Measurements from ENCODE around the gene HS3ST5. TPM values are rescaled to one million over a fixed set of nuclear protein-coding genes. Genes with fewer than 3 reads are reported as not detected.

HS3ST5 gene
- total and polyA plus RNA-seq, 2 donors from 2014 or later = 0.09 TPM; not detected in 1

DNA sequence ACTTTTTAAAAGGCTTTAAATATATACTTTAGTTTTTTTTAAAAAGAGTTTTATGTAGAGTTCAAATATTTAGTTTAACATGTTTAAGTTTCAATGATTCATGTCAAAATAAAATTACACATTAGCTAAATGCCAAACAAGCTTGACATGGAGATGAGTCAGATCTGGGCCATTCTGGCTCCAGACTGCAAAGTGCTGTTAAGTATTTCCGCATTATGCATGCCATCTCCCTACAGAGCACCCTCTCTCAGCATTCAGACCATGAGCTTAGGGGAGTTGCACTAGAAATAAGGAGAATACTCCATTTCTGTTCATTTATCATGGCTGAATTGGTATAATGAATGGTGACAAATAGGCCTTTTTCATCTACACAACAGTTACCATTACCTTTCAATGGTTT lies 21.5 kb upstream of the HS3ST5 start:
- H3K9ac ChIP-seq (ENCODE audit: low read length in 3 of 3) = no peak overlapping the region
- no peaks in the 10 kb centered on the region for H3K36me3 ChIP-seq (ENCODE audit: control insufficient read depth in 2 of 3, insufficient read depth in 3 of 3, low read length in 3 of 3)
- H3K27ac ChIP-seq (ENCODE audit: low read depth in 2 of 2, low read length in 2 of 2) = no peak overlapping the region
- TF ChIP-seq CTCF (IDR thresholded peaks at IDR 0.05; ENCODE audit: borderline replicate concordance, extremely low read depth, insufficient read depth) = no peak
- no peak for DNase-seq
- intact Hi-C loops (cut with DNase I) = no loop called here
- H3K27me3 ChIP-seq (ENCODE audit: control insufficient read depth, insufficient read depth, low read length) = no peaks in the 10 kb centered on the region
- FAIRE-seq = no peak
- no peaks in the 10 kb centered on the region for H3K9me3 ChIP-seq (ENCODE audit: control insufficient read depth in 2 of 3, insufficient read depth in 1 of 3, low read length in 3 of 3)
- no peaks in the 10 kb centered on the region for H3K4me1 ChIP-seq (ENCODE audit: control insufficient read depth in 2 of 3, insufficient read depth in 2 of 3, low read depth in 1 of 3, low read length in 3 of 3)
- no peak overlapping the region for H3K4me3 ChIP-seq (ENCODE audit: low read length in 3 of 3)

- intact Hi-C loops (cut with DNase I) = no loop called here
- Histone ChIP-seq H3K4me3 (ENCODE audit: low read length in 3 of 3) (no peak overlapping the region), H3K27me3 (ENCODE audit: control insufficient read depth, insufficient read depth, low read length) (no peaks in the 10 kb centered on the region), H3K9ac (ENCODE audit: low read length in 3 of 3) (no peak overlapping the region), H3K9me3 (ENCODE audit: control insufficient read depth in 2 of 3, insufficient read depth in 1 of 3, low read length in 3 of 3) (no peaks in the 10 kb centered on the region), H3K36me3 (ENCODE audit: control insufficient read depth in 2 of 3, insufficient read depth in 3 of 3, low read length in 3 of 3) (no peaks in the 10 kb centered on the region), H3K27ac (ENCODE audit: low read depth in 2 of 2, low read length in 2 of 2) (no peak overlapping the region), H3K4me1 (ENCODE audit: control insufficient read depth in 2 of 3, insufficient read depth in 2 of 3, low read depth in 1 of 3, low read length in 3 of 3) (no peaks in the 10 kb centered on the region)
- FAIRE-seq = no peak
- DNase-seq = no peak
- TF ChIP-seq CTCF (IDR thresholded peaks at IDR 0.05; ENCODE audit: borderline replicate concordance, extremely low read depth, insufficient read depth) = no peak
Measured at GRCh38 chr6:114362957-114363356, 20.1 kb upstream of the HS3ST5 start.

DNA sequence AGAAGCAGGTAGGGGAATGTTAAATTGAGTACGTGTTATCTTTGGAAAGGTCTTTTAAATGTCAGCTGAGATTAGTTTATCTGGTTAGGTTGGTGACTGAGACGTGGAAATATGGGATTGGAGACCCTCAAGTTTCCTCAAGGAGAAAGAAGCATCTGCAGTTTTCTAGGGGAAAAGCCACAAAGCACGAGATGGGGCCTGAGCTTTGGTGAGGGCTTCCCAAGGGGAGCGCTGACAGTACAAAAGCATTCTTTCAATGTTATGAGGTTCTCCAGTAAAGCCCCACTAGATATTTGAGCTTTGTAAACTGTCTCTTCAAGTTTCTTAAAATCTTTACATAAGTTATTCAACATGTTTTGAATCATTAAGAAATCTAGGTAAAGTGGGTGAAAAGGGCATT lies 19.6 kb upstream of the HS3ST5 start:
- intact Hi-C loops (cut with DNase I) = no loop called here
- no peak for TF ChIP-seq CTCF (IDR thresholded peaks at IDR 0.05; ENCODE audit: borderline replicate concordance, extremely low read depth, insufficient read depth)
- Histone ChIP-seq H3K4me1 (ENCODE audit: control insufficient read depth in 2 of 3, insufficient read depth in 2 of 3, low read depth in 1 of 3, low read length in 3 of 3) (no peaks in the 10 kb centered on the region), H3K9ac (ENCODE audit: low read length in 3 of 3) (no peak overlapping the region), H3K27ac (ENCODE audit: low read depth in 2 of 2, low read length in 2 of 2) (no peak overlapping the region), H3K27me3 (ENCODE audit: control insufficient read depth, insufficient read depth, low read length) (no peaks in the 10 kb centered on the region), H3K4me3 (ENCODE audit: low read length in 3 of 3) (no peak overlapping the region), H3K36me3 (ENCODE audit: control insufficient read depth in 2 of 3, insufficient read depth in 3 of 3, low read length in 3 of 3) (no peaks in the 10 kb centered on the region), H3K9me3 (ENCODE audit: control insufficient read depth in 2 of 3, insufficient read depth in 1 of 3, low read length in 3 of 3) (no peaks in the 10 kb centered on the region)
- no peak for FAIRE-seq
- no peak for DNase-seq

DNA sequence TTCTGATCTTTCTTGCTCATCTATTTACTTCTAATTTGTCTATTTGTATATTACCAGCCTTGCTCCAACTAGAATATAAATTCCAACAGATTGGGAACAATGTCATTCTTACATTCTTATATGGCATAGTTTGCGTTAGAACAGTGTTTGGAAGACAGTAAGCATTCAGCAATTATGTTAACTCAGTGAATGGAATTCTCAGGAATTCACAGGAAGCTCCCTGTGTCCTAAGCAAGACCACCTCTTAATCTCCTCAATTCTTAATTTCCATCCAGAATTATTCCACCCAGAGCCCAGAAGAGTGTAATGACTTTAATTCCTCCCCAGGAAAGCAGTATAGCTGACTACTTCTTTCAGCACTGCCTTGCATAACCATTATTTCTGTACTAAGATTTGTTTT lies 18.2 kb upstream of the HS3ST5 start:
- Histone ChIP-seq H3K4me3 (ENCODE audit: low read length in 3 of 3) (no peak overlapping the region), H3K9ac (ENCODE audit: low read length in 3 of 3) (no peak overlapping the region), H3K36me3 (ENCODE audit: control insufficient read depth in 2 of 3, insufficient read depth in 3 of 3, low read length in 3 of 3) (no peaks in the 10 kb centered on the region), H3K27ac (ENCODE audit: low read depth in 2 of 2, low read length in 2 of 2) (no peak overlapping the region), H3K4me1 (ENCODE audit: control insufficient read depth in 2 of 3, insufficient read depth in 2 of 3, low read depth in 1 of 3, low read length in 3 of 3) (no peaks in the 10 kb centered on the region), H3K9me3 (ENCODE audit: control insufficient read depth in 2 of 3, insufficient read depth in 1 of 3, low read length in 3 of 3) (no peaks in the 10 kb centered on the region), H3K27me3 (ENCODE audit: control insufficient read depth, insufficient read depth, low read length) (no peaks in the 10 kb centered on the region)
- DNase-seq (no peak), FAIRE-seq (no peak)
- intact Hi-C loops (cut with DNase I) = no loop called here
- TF ChIP-seq CTCF (IDR thresholded peaks at IDR 0.05; ENCODE audit: borderline replicate concordance, extremely low read depth, insufficient read depth) = no peak
